ENCODE results near the gene SHF. TPM values are rescaled to one million over a fixed set of nuclear protein-coding genes. Genes with fewer than 3 reads are reported as not detected.
A peak's percentile ranks its signal among the peaks of the same experiment; 100 is the strongest.

SHF gene
- polyA plus RNA-seq, 1 donor (not counting 4 experiments of a cell fraction or from before 2014, with no cell fraction given): 0.24 TPM

DNA sequence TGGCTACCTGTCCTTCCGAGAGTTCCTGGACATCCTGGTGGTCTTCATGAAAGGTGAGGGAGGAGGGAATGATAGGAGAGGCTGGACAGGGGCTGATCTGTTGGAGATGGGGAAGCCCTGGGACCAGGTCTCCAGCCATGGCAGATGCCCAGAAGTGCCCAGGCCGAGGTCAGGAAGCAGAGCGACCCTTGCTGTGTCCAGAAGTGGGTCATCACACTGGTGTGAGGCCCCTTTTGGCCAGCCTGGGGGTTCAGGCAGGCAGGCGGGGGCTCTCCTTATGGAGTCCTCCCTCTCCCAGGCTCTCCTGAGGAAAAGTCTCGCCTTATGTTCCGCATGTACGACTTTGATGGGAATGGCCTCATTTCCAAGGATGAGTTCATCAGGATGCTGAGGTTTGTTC, 40.2 kb downstream of the SHF start:
- H3K36me3 ChIP-seq (ENCODE audit: control insufficient read depth in 2 of 2, extremely low read depth in 1 of 2, insufficient read depth in 2 of 2, low read length in 2 of 2): peaks cover 28 to 37% of the 10 kb centered on the region in 2 experiments

DNA sequence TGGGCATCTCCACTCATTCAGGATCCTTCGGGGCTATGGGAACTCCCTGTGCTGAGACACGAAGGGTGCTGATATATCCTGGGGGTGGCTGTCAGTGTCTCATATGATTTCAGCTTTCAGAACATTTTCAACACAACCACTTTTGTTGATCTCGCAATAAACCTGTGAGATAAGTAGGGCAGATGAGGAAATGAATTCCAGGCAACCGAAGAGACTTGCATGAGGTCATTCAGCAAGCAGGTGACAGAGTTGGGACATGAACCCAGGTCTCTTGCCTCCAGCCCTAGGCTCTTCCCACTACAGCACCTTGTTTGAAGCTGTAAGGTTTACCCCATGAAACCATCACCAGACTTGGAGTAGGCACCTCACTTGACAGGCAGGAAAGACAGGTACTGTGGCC, 41.4 kb downstream of the SHF start:
- no peak for DNase-seq (ENCODE audit: low read depth, low spot score)
- no peak for TF ChIP-seq EZH2 (IDR thresholded peaks at IDR 0.05; ENCODE audit: low read length)
- TF ChIP-seq, protein P1, sequence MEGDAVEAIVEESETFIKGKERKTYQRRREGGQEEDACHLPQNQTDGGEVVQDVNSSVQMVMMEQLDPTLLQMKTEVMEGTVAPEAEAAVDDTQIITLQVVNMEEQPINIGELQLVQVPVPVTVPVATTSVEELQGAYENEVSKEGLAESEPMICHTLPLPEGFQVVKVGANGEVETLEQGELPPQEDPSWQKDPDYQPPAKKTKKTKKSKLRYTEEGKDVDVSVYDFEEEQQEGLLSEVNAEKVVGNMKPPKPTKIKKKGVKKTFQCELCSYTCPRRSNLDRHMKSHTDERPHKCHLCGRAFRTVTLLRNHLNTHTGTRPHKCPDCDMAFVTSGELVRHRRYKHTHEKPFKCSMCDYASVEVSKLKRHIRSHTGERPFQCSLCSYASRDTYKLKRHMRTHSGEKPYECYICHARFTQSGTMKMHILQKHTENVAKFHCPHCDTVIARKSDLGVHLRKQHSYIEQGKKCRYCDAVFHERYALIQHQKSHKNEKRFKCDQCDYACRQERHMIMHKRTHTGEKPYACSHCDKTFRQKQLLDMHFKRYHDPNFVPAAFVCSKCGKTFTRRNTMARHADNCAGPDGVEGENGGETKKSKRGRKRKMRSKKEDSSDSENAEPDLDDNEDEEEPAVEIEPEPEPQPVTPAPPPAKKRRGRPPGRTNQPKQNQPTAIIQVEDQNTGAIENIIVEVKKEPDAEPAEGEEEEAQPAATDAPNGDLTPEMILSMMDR (optimal IDR thresholded peaks at IDR 0.05 in 1 of 3, IDR thresholded peaks at IDR 0.05 in 1 of 3, conservative IDR thresholded peaks at IDR 0.05 in 1 of 3; ENCODE audit: extremely low read depth in 1 of 3, insufficient read depth in 2 of 3, low read length in 3 of 3): no peak
- peaks cover 28 to 36% of the 10 kb centered on the region in 2 experiments for H3K36me3 ChIP-seq (ENCODE audit: control insufficient read depth in 2 of 2, extremely low read depth in 1 of 2, insufficient read depth in 2 of 2, low read length in 2 of 2)
- H3K9me3 ChIP-seq (ENCODE audit: control insufficient read depth, low read depth, low read length): no peaks in the 10 kb centered on the region
- no peaks in the 10 kb centered on the region for H3K79me2 ChIP-seq (ENCODE audit: control insufficient read depth, insufficient read depth, low read length)
- H3K27me3 ChIP-seq (ENCODE audit: control insufficient read depth, extremely low read depth, insufficient read depth, low read length): no peaks in the 10 kb centered on the region
- no peak overlapping the region for H3K27ac ChIP-seq (ENCODE audit: control insufficient read depth, insufficient read depth, low read length)
- H2AFZ ChIP-seq (ENCODE audit: control insufficient read depth, low read length): no peak overlapping the region
- no peak overlapping the region for H3K9ac ChIP-seq (ENCODE audit: control insufficient read depth, extremely low read depth, insufficient read depth, low read length)
- no peak overlapping the region for H3K4me3 ChIP-seq (ENCODE audit: control insufficient read depth in 2 of 3, extremely low read depth in 1 of 3, insufficient read depth in 2 of 3, low read depth in 1 of 3, low read length in 3 of 3)
- peaks cover 3% of the 10 kb centered on the region for H3K9me1 ChIP-seq (ENCODE audit: control insufficient read depth, extremely low read depth, insufficient read depth, low read length)
- H3K4me2 ChIP-seq (ENCODE audit: control insufficient read depth, extremely low read depth, insufficient read depth, low read depth, low read length): no peak overlapping the region
- dilution Hi-C loops (cut with MboI; ENCODE audit: extremely low pct_ligation_motif_present, low sequenced_read_pairs): no loop called here
- FAIRE-seq: peak; percentile 13
- peaks cover 24% of the 10 kb centered on the region for H3K4me1 ChIP-seq (ENCODE audit: control insufficient read depth, extremely low read depth, insufficient read depth, low read length)
- H4K20me1 ChIP-seq (ENCODE audit: control insufficient read depth, extremely low read depth, insufficient read depth, low read length): no peaks in the 10 kb centered on the region

More for the DNA sequence above, 40.2 kb downstream of the SHF start:
- FAIRE-seq (no peak), DNase-seq (ENCODE audit: low read depth, low spot score) (no peak)
- Histone ChIP-seq H3K9me1 (ENCODE audit: control insufficient read depth, extremely low read depth, insufficient read depth, low read length) (peaks cover 3% of the 10 kb centered on the region), H3K27ac (ENCODE audit: control insufficient read depth, insufficient read depth, low read length) (peak overlapping the region; percentile 43), H3K4me3 (ENCODE audit: control insufficient read depth in 2 of 3, extremely low read depth in 1 of 3, insufficient read depth in 2 of 3, low read depth in 1 of 3, low read length in 3 of 3) (no peak overlapping the region), H2AFZ (ENCODE audit: control insufficient read depth, low read length) (no peak overlapping the region), H3K79me2 (ENCODE audit: control insufficient read depth, insufficient read depth, low read length) (no peaks in the 10 kb centered on the region), H4K20me1 (ENCODE audit: control insufficient read depth, extremely low read depth, insufficient read depth, low read length) (no peaks in the 10 kb centered on the region), H3K9ac (ENCODE audit: control insufficient read depth, extremely low read depth, insufficient read depth, low read length) (no peak overlapping the region), H3K27me3 (ENCODE audit: control insufficient read depth, extremely low read depth, insufficient read depth, low read length) (no peaks in the 10 kb centered on the region), H3K4me2 (ENCODE audit: control insufficient read depth, extremely low read depth, insufficient read depth, low read depth, low read length) (no peak overlapping the region), H3K4me1 (ENCODE audit: control insufficient read depth, extremely low read depth, insufficient read depth, low read length) (peaks cover 24% of the 10 kb centered on the region), H3K9me3 (ENCODE audit: control insufficient read depth, low read depth, low read length) (no peaks in the 10 kb centered on the region)
- dilution Hi-C loops (cut with MboI; ENCODE audit: extremely low pct_ligation_motif_present, low sequenced_read_pairs): no loop called here
- TF ChIP-seq, protein P1 (optimal IDR thresholded peaks at IDR 0.05 in 1 of 3, IDR thresholded peaks at IDR 0.05 in 1 of 3, conservative IDR thresholded peaks at IDR 0.05 in 1 of 3; ENCODE audit: extremely low read depth in 1 of 3, insufficient read depth in 2 of 3, low read length in 3 of 3): no peak
- no peak for TF ChIP-seq EZH2 (IDR thresholded peaks at IDR 0.05; ENCODE audit: low read length)

All from keratinocyte (primary cell).